H1 (cell line): ENCODE data around the gene MAP2K2. TPM values are rescaled to one million over a fixed set of nuclear protein-coding genes. Genes with fewer than 3 reads are reported as not detected.

Source experiments
- ATF2 ChIP-seq: IDR thresholded peaks from 2 replicates; pipeline ENCODE4 v1.6.1; 2012; ENCODE audit warnings: low read length, inconsistent platforms
- CBX8 ChIP-seq: fragments of 300-800, 300-1000 bp; sonication (generic); IDR thresholded peaks from 2 replicates; pipeline ENCODE4 v1.7.1; 2016; ENCODE audit warnings: low read depth, low read length, borderline replicate concordance
- GABPA ChIP-seq: IDR thresholded peaks from 2 replicates; pipeline ENCODE4 v1.6.1; 2011; ENCODE audit warnings: mild to moderate bottlenecking, low read length, moderate library complexity, borderline replicate concordance; ENCODE audit not compliant: insufficient read depth
- RAD21 ChIP-seq, 2 experiments: IDR thresholded peaks in 1 of 2; conservative IDR thresholded peaks in 1 of 2; 2 replicates each; pipeline ENCODE4 v1.6.1; 2011; ENCODE audit warnings: low read depth in 2 of 2, low read length in 2 of 2, improper control_type of control experiment in 1 of 2, inconsistent platforms in 1 of 2, mild to moderate bottlenecking in 1 of 2, moderate library complexity in 1 of 2
- RFX5 ChIP-seq: IDR thresholded peaks from 2 replicates; pipeline ENCODE4 v1.6.1; 2011; ENCODE audit warnings: low read depth, low read length, improper control_type of control experiment, borderline replicate concordance
- SAP30 ChIP-seq: fragments of 300-600 bp; sonication (generic); IDR thresholded peaks from 2 replicates; pipeline ENCODE4 v1.7.1; 2012; ENCODE audit warnings: low read length, moderate library complexity, mild to moderate bottlenecking, inconsistent platforms; ENCODE audit not compliant: insufficient read depth, insufficient replicate concordance
- SIN3A ChIP-seq, 2 experiments: IDR thresholded peaks in 1 of 2; conservative IDR thresholded peaks in 1 of 2; 2 replicates each; pipeline ENCODE4 v1.6.1; 2011 to 2012; ENCODE audit warnings: low read length in 2 of 2, improper control_type of control experiment in 1 of 2, low read depth in 1 of 2, mild to moderate bottlenecking in 1 of 2
- SIX5 ChIP-seq: IDR thresholded peaks from 2 replicates; pipeline ENCODE4 v1.6.1; 2011; ENCODE audit warnings: mild to moderate bottlenecking, low read depth, low read length
- polyA plus RNA-seq, 7 experiments: library from polyadenylated mRNA; depleted of rRNA in 3 of 7; stranded (reverse) in 5 of 7; unstranded in 2 of 7; fragments of >200 nt in 5 of 7; fragments of 200-250 nt in 2 of 7; gene quantifications; 1 replicate in 5 of 7; 2 replicates in 1 of 7; 4 replicates in 1 of 7; pipeline versions ENCODE4 v1.2.1 to v1.2.3, GENCODE V29; 2011 to 2013; ENCODE audit warnings: missing spikeins in 2 of 7, mixed read lengths in 2 of 7
- total RNA-seq: library from RNA; stranded (reverse); fragmentation: NEBNext Ultra II Directional; extraction: Animal tissue kit (Norgen Biotek cat#: 25700); gene quantifications from 2 replicates; pipeline ENCODE4 v1.2.1, GENCODE V29; 2021

Gene MAP2K2
- total and polyA plus RNA-seq, 2 of the 8 experiments (the other 6 are each of a cell fraction or from before 2014, with no cell fraction given) = 111 to 162 TPM

GRCh38 chr19:4077007-4077374, 46.9 kb downstream of the MAP2K2 start (continued):
- TF ChIP-seq GABPA = no peak
- no peak for TF ChIP-seq ATF2
- TF ChIP-seq RFX5 = no peak
- TF ChIP-seq SIX5 = no peak
- TF ChIP-seq SAP30 = no peak
- TF ChIP-seq SIN3A (conservative IDR thresholded peaks at IDR 0.05 in 1 of 2, IDR thresholded peaks at IDR 0.05 in 1 of 2; ENCODE audit: low read depth in 1 of 2, low read length in 2 of 2) = no peak
- no peak for TF ChIP-seq CBX8
- no peak for TF ChIP-seq RAD21 (IDR thresholded peaks at IDR 0.05 in 1 of 2, conservative IDR thresholded peaks at IDR 0.05 in 1 of 2; ENCODE audit: low read depth in 2 of 2, low read length in 2 of 2)
- TF ChIP-seq, all 59 proteins: peak for 0
